NCI-H2171 (cell line): ENCODE data around the gene DPM2.

Source experiments
- DNase-seq: peaks from one replicate; lab custom pipeline; 2025; lab: John Stamatoyannopoulos, UW

The DPM2 gene

GRCh38 chr9:127898433-127899127 is 39.1 kb downstream of the DPM2 start:
- DNase-seq, result no peak

GRCh38 chr9:127897193-127897692 is 40.4 kb downstream of the DPM2 start:
- DNase-seq, result peak; percentile 47

GRCh38 chr9:127896395-127897192 is 41.1 kb downstream of the DPM2 start:
- no peak for DNase-seq

GRCh38 chr9:127895811-127896210 is 41.8 kb downstream of the DPM2 start:
- DNase-seq, result no peak

GRCh38 chr9:127893392-127893791 is 44.3 kb downstream of the DPM2 start:
- DNase-seq, result no peak

GRCh38 chr9:127892831-127893230 is 44.8 kb downstream of the DPM2 start:
- no peak for DNase-seq

- no peak for DNase-seq
These were observed 47.6 kb downstream of the DPM2 start for GRCh38 chr9:127890053-127890452.

- DNase-seq, result no peak
These were observed 49.9 kb downstream of the DPM2 start for GRCh38 chr9:127887792-127888191.

- DNase-seq, result no peak
These were observed 51.2 kb downstream of the DPM2 start for GRCh38 chr9:127886401-127886972.

- DNase-seq, result no peak
These were observed 52.0 kb downstream of the DPM2 start for GRCh38 chr9:127885508-127886281.
